Sigmoid colon (tissue), 7 donors: ENCODE measurements around the gene LIPN. TPM values are rescaled to one million over a fixed set of nuclear protein-coding genes. Genes with fewer than 3 reads are reported as not detected.

Experiments
- DNase-seq: peaks from one replicate; pipeline ENCODE4 v3.0.0-alpha.2; 2019
- H3K27ac ChIP-seq, 4 donors: fragments of 200-600 bp; sonication (generic); one replicate each; pipeline ENCODE4 v1.5.1; 2016 to 2019; ENCODE audit warnings: mild to moderate bottlenecking in 1 of 4
- H3K27me3 ChIP-seq, 3 donors: fragments of 200-600 bp; sonication (generic); one replicate each; pipeline ENCODE4 v1.5.1; 2019; ENCODE audit warnings: mild to moderate bottlenecking in 1 of 3
- H3K36me3 ChIP-seq, 4 donors: fragments of 200-600 bp; sonication (generic); one replicate each; pipeline ENCODE4 v1.5.1; 2016 to 2019
- H3K4me1 ChIP-seq, 4 donors: fragments of 200-600 bp; sonication (generic); one replicate each; pipeline ENCODE4 v1.5.1; 2017 to 2019
- H3K4me3 ChIP-seq, 4 donors: fragments of 200-600 bp; sonication (generic); one replicate each; pipeline ENCODE4 v1.5.1; 2017 to 2019; ENCODE audit warnings: mild to moderate bottlenecking in 2 of 4, moderate library complexity in 1 of 4
- H3K9me3 ChIP-seq, 4 donors: fragments of 200-600 bp in 3 of 4; sonication (generic) in 3 of 4; one replicate each; pipeline versions ENCODE4 v1.5.1 to v1.6.1; 2013 to 2019
- EP300 ChIP-seq, 4 donors: sonication (generic); formaldehyde crosslinking; IDR thresholded peaks; one replicate each; pipeline ENCODE4 v1.6.1; 2017; ENCODE audit warnings: antibody characterized with exemption in 4 of 4
- POLR2A ChIP-seq, 2 donors: fragments of 450-650 bp; IDR thresholded peaks; one replicate each; pipeline ENCODE4 v1.6.1; 2016; ENCODE audit warnings: antibody characterized with exemption in 2 of 2, mild to moderate bottlenecking in 2 of 2, moderate library complexity in 2 of 2
- POLR2AphosphoS5 ChIP-seq, 4 donors: sonication (generic); formaldehyde crosslinking; IDR thresholded peaks; one replicate each; pipeline ENCODE4 v1.6.1; 2017; ENCODE audit warnings: antibody characterized with exemption in 4 of 4
- WGBS, 2 donors: extraction: QIAGEN DNeasy Blood & Tissue Kit; methylation state at CpG; one replicate each; pipeline ENCODE4 v1.1.7; 2013; 5-methylcytosine and 5-hydroxymethylcytosine counted together
- intact Hi-C: fragments of 100-400 bp; cut with DNase I; formaldehyde crosslinking; loops from one replicate; pipeline ENCODE4 v1.15.1; 2023
- polyA plus RNA-seq, 3 donors: library from polyadenylated mRNA; stranded (reverse); fragments of 200-250 nt; gene quantifications; one replicate each; pipeline ENCODE4 v1.2.3, GENCODE V29; 2013
- total RNA-seq, 4 donors: library from RNA; depleted of rRNA; stranded (reverse); fragments of >200 nt; gene quantifications; one replicate each; pipeline ENCODE4 v1.1.0, GENCODE V29; 2016
- TF ChIP-seq, protein P1 (sequence below), 4 experiments: fragments of 450-650 bp in 3 of 4; fragments of 200-600 bp in 1 of 4; IDR thresholded peaks; one replicate each; pipeline ENCODE4 v1.5.1; 2016 to 2019; ENCODE audit warnings: antibody characterized with exemption in 4 of 4, mild to moderate bottlenecking in 3 of 4, moderate library complexity in 2 of 4
- donor health status: healthy with polysubstance abuse.
- donor health status: Bipolar disorder and iron deficiency.
- donor health status: healthy.

Gene LIPN
- total and polyA plus RNA-seq, 7 donors, result 1.4 TPM; not detected in 6

GRCh38 chr10:88819290-88819689 is 59.5 kb downstream of the LIPN start:
- intact Hi-C loops, result no loop called here
- Histone ChIP-seq H3K27me3 (no peaks in the 10 kb centered on the region), H3K27ac (no peak overlapping the region), H3K9me3 (no peaks in the 10 kb centered on the region), H3K4me1 (peaks cover 0 to 9% (median 8%) of the 10 kb centered on the region in 4 donors), H3K4me3 (no peak overlapping the region), H3K36me3 (no peaks in the 10 kb centered on the region)
- DNase-seq, result no peak
- 94 to 96% methylated on average over 3 of the region's 3 CpGs for WGBS, 2 donors
- TF ChIP-seq EP300 (IDR thresholded peaks at IDR 0.05) (no peak), POLR2A (IDR thresholded peaks at IDR 0.05) (no peak), POLR2AphosphoS5 (IDR thresholded peaks at IDR 0.05) (no peak)
- TF ChIP-seq, protein P1, sequence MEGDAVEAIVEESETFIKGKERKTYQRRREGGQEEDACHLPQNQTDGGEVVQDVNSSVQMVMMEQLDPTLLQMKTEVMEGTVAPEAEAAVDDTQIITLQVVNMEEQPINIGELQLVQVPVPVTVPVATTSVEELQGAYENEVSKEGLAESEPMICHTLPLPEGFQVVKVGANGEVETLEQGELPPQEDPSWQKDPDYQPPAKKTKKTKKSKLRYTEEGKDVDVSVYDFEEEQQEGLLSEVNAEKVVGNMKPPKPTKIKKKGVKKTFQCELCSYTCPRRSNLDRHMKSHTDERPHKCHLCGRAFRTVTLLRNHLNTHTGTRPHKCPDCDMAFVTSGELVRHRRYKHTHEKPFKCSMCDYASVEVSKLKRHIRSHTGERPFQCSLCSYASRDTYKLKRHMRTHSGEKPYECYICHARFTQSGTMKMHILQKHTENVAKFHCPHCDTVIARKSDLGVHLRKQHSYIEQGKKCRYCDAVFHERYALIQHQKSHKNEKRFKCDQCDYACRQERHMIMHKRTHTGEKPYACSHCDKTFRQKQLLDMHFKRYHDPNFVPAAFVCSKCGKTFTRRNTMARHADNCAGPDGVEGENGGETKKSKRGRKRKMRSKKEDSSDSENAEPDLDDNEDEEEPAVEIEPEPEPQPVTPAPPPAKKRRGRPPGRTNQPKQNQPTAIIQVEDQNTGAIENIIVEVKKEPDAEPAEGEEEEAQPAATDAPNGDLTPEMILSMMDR (IDR thresholded peaks at IDR 0.05), result no peak

DNA sequence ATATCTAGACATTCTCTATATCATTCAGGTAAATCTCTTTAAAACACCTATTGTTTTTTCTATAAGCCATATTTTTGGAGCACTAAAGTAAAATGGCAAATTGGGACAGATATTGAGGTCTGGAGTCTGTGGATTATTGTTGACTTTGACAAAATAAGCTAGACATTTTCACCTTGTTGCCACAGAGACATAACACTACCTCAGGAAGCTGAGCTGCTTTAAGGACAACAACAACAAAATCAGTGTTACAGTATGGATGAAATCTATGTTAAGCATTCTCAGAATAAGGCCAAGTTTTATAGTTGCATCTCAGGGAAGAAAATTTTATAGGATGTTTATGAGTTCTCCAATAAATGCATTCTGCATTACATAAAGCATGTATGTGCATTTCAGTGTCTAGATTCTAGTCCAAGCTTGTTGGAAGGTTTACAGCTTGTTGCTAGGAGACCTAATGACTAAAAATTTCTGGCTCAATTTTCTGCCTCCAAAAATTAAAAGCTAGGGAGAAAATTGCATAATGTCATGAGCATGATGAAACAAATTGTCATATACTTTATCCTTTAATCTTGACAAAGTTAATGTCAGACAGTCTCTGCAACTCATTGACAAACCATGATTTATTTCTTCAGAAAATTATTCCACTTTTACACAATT is 61.1 kb downstream of the LIPN start:
- Histone ChIP-seq H3K4me1 (peaks cover 0 to 9% (median 8%) of the 10 kb centered on the region in 4 donors), H3K36me3 (no peaks in the 10 kb centered on the region), H3K27ac (no peak overlapping the region), H3K4me3 (no peak overlapping the region), H3K27me3 (no peaks in the 10 kb centered on the region), H3K9me3 (no peaks in the 10 kb centered on the region)
- DNase-seq, result no peak
- intact Hi-C loops, result no loop called here
- TF ChIP-seq, protein P1 (IDR thresholded peaks at IDR 0.05), result no peak
- TF ChIP-seq POLR2AphosphoS5 (IDR thresholded peaks at IDR 0.05) (no peak), POLR2A (IDR thresholded peaks at IDR 0.05) (no peak), EP300 (IDR thresholded peaks at IDR 0.05) (no peak)

- Histone ChIP-seq H3K36me3 (no peaks in the 10 kb centered on the region), H3K27ac (no peak overlapping the region), H3K4me3 (no peak overlapping the region), H3K27me3 (no peaks in the 10 kb centered on the region), H3K9me3 (no peaks in the 10 kb centered on the region), H3K4me1 (peaks cover 0 to under 1% (median 0%) of the 10 kb centered on the region in 4 donors)
- 76 to 80% methylated on average over 4 of the region's 4 CpGs for WGBS, 2 donors
- TF ChIP-seq POLR2AphosphoS5 (IDR thresholded peaks at IDR 0.05), result no peak
- no peak for TF ChIP-seq EP300 (IDR thresholded peaks at IDR 0.05)
- TF ChIP-seq, protein P1 (IDR thresholded peaks at IDR 0.05), result no peak
- TF ChIP-seq POLR2A (IDR thresholded peaks at IDR 0.05), result no peak
- intact Hi-C loops, result no loop called here
- no peak for DNase-seq
These were observed 66.6 kb downstream of the LIPN start for GRCh38 chr10:88826388-88826787.

GRCh38 chr10:88827671-88828070 is 67.9 kb downstream of the LIPN start:
- 90 to 94% methylated on average over 2 of the region's 2 CpGs for WGBS, 2 donors
- Histone ChIP-seq H3K4me3 (no peak overlapping the region), H3K4me1 (no peaks in the 10 kb centered on the region), H3K27me3 (no peaks in the 10 kb centered on the region), H3K9me3 (no peaks in the 10 kb centered on the region), H3K27ac (no peak overlapping the region), H3K36me3 (no peaks in the 10 kb centered on the region)
- no peak for DNase-seq
- intact Hi-C loops, result no loop called here
- TF ChIP-seq POLR2A (IDR thresholded peaks at IDR 0.05) (no peak), POLR2AphosphoS5 (IDR thresholded peaks at IDR 0.05) (no peak), EP300 (IDR thresholded peaks at IDR 0.05) (no peak)
- TF ChIP-seq, protein P1 (IDR thresholded peaks at IDR 0.05), result no peak

GRCh38 chr10:88828310-88828709 is 68.5 kb downstream of the LIPN start:
- no peaks in the 10 kb centered on the region for H3K36me3 ChIP-seq

More at GRCh38 chr10:88828310-88828709, 68.5 kb downstream of the LIPN start:
- no peak for DNase-seq
- H3K27me3 ChIP-seq, result no peaks in the 10 kb centered on the region
- H3K9me3 ChIP-seq, result no peaks in the 10 kb centered on the region
- 19 to 66% methylated on average over 1 of the region's 1 CpG for WGBS, 2 donors
- no peak for TF ChIP-seq EP300 (IDR thresholded peaks at IDR 0.05)
- TF ChIP-seq, protein P1 (IDR thresholded peaks at IDR 0.05), result no peak
- no peak for TF ChIP-seq POLR2AphosphoS5 (IDR thresholded peaks at IDR 0.05)
- TF ChIP-seq POLR2A (IDR thresholded peaks at IDR 0.05), result no peak
- no peaks in the 10 kb centered on the region for H3K4me1 ChIP-seq
- H3K27ac ChIP-seq, result no peak overlapping the region
- no peak overlapping the region for H3K4me3 ChIP-seq
- intact Hi-C loops, result no loop called here
